ENCODE measurements around the gene SCCPDH. TPM values are rescaled to one million over a fixed set of nuclear protein-coding genes. Genes with fewer than 3 reads are reported as not detected.
"Not testable (repeated sequence)": the region's sequence is repeated elsewhere in the genome, so short reads cannot be mapped to it uniquely, and the experiment has no call there.

SCCPDH gene
- total RNA-seq, 4 donors from 2014 or later = 0.95 to 8.2 (median 3.8) TPM

GRCh38 chr1:246689409-246690008, 34.7 kb upstream of the SCCPDH start:
- H3K27me3 ChIP-seq = peaks cover 0 to 5% (median 0%) of the 10 kb centered on the region in 4 donors
- H3K36me3 ChIP-seq = no peaks in the 10 kb centered on the region
- no peak overlapping the region for H3K27ac ChIP-seq
- peak overlapping the region in 3 of 4 donors; percentile 31 to 55 (median 34) for H3K4me3 ChIP-seq
- peak; percentile 53 to 87 (median 72) for TF ChIP-seq CTCF (IDR thresholded peaks at IDR 0.05)
- no peak for TF ChIP-seq POLR2A (IDR thresholded peaks at IDR 0.05)
- 14 to 15% methylated on average over 8 to 9 of the region's 16 CpGs for WGBS, 2 donors
- no peaks in the 10 kb centered on the region for H3K9me3 ChIP-seq
- intact Hi-C loops (cut with DNase I) = loop anchor here (10.0 kb wide), 1 partner anchor 125 kb away; the partner anchor contains the start of genes CNST and TFB2M
- no peak for DNase-seq
- H3K4me1 ChIP-seq = peaks cover 10 to 15% (median 10%) of the 10 kb centered on the region in 3 donors

- H3K27me3 ChIP-seq = peaks cover 0 to 5% (median 0%) of the 10 kb centered on the region in 4 donors
- no peak for DNase-seq
- H3K27ac ChIP-seq = no peak overlapping the region
- intact Hi-C loops (cut with DNase I) = no loop called here
- no peaks in the 10 kb centered on the region for H3K36me3 ChIP-seq
- TF ChIP-seq CTCF (IDR thresholded peaks at IDR 0.05) (no peak), POLR2A (IDR thresholded peaks at IDR 0.05) (no peak)
- peaks cover 10 to 15% (median 10%) of the 10 kb centered on the region in 3 donors for H3K4me1 ChIP-seq
- H3K9me3 ChIP-seq = no peaks in the 10 kb centered on the region
- 30 to 50% methylated on average over 6 to 12 of the region's 12 CpGs for WGBS, 2 donors
- H3K4me3 ChIP-seq = peak overlapping the region in 3 of 4 donors; percentile 31 to 55 (median 34)
These were observed 34.1 kb upstream of the SCCPDH start for GRCh38 chr1:246690100-246690499.

GRCh38 chr1:246691622-246692495, 32.4 kb upstream of the SCCPDH start:
- Histone ChIP-seq H3K36me3 (no peaks in the 10 kb centered on the region), H3K27ac (peak overlapping the region in 2 of 4 donors; percentile 29 to 44), H3K4me1 (peaks cover 10 to 29% (median 10%) of the 10 kb centered on the region in 3 donors), H3K9me3 (no peaks in the 10 kb centered on the region), H3K4me3 (no peak overlapping the region), H3K27me3 (peaks cover 0 to 5% (median 0%) of the 10 kb centered on the region in 4 donors)
- no peak for DNase-seq
- no peak for TF ChIP-seq CTCF (IDR thresholded peaks at IDR 0.05)
- no peak for TF ChIP-seq POLR2A (IDR thresholded peaks at IDR 0.05)
- intact Hi-C loops (cut with DNase I) = no loop called here
- WGBS, 2 donors = 60 to 64% methylated on average over 7 to 15 of the region's 15 CpGs

- H3K4me3 ChIP-seq; H3K27me3 ChIP-seq; intact Hi-C loops (cut with DNase I); H3K27ac ChIP-seq; DNase-seq; H3K36me3 ChIP-seq; H3K9me3 ChIP-seq: not testable (repeated sequence)
- H3K4me1 ChIP-seq = peaks cover 8 to 37% (median 13%) of the 10 kb centered on the region in 3 donors
- 85 to 89% methylated on average over 10 of the region's 10 CpGs for whole genome bisulfite sequencing, 2 donors
These were observed 29.9 kb upstream of the SCCPDH start for GRCh38 chr1:246694213-246694895.

GRCh38 chr1:246695136-246695535, 29.1 kb upstream of the SCCPDH start:
- Histone ChIP-seq H3K27me3 (peaks cover 0 to 3% (median 0%) of the 10 kb centered on the region in 4 donors), H3K36me3 (no peaks in the 10 kb centered on the region), H3K9me3 (no peaks in the 10 kb centered on the region), H3K4me3 (no peak overlapping the region), H3K27ac (no peak overlapping the region), H3K4me1 (peaks cover 0 to 30% (median 5%) of the 10 kb centered on the region in 3 donors)
- no peak for TF ChIP-seq POLR2A (IDR thresholded peaks at IDR 0.05)
- TF ChIP-seq CTCF (IDR thresholded peaks at IDR 0.05) = no peak
- no peak for DNase-seq
- intact Hi-C loops (cut with DNase I) = loop anchor here (5.0 kb wide), 1 partner anchor 198 kb away; no protein-coding TSS in a partner anchor
- WGBS, 2 donors = 54 to 55% methylated on average over 3 of the region's 3 CpGs
